ENCODE measurements around the gene BCLAF1.
"Not testable (repeated sequence)": the region's sequence is repeated elsewhere in the genome, so short reads cannot be mapped to it uniquely, and the experiment has no call there.

Gene BCLAF1

GRCh38 chr6:136309729-136310311 lies 20.2 kb upstream of the BCLAF1 start:
- no peak for DNase-seq

GRCh38 chr6:136309171-136309570 lies 19.5 kb upstream of the BCLAF1 start:
- DNase-seq: no peak

GRCh38 chr6:136308469-136308868 lies 18.8 kb upstream of the BCLAF1 start:
- DNase-seq: not testable (repeated sequence)

- DNase-seq: no peak
These were observed 17.7 kb upstream of the BCLAF1 start for GRCh38 chr6:136307351-136307750.

- DNase-seq: no peak
These were observed 16.8 kb upstream of the BCLAF1 start for GRCh38 chr6:136306466-136306865.

- DNase-seq: no peak
These were observed 14.8 kb upstream of the BCLAF1 start for GRCh38 chr6:136304410-136304809.

- DNase-seq: no peak
These were observed 13.9 kb upstream of the BCLAF1 start for GRCh38 chr6:136303516-136303915.

GRCh38 chr6:136294621-136295020 lies 5.0 kb upstream of the BCLAF1 start:
- DNase-seq: no peak

- DNase-seq: peak; percentile 68 to 77
These were observed 864 bp upstream of the BCLAF1 start for GRCh38 chr6:136290410-136291010.

- DNase-seq: peak; percentile 91 to 92
These were observed 393 bp downstream of the BCLAF1 start for GRCh38 chr6:136289327-136289578.

GRCh38 chr6:136288566-136289326 lies 900 bp downstream of the BCLAF1 start:
- peak; percentile 81 to 84 for DNase-seq

GRCh38 chr6:136284909-136285308 lies 4.7 kb downstream of the BCLAF1 start:
- DNase-seq: no peak

- no peak for DNase-seq
These were observed 6.7 kb downstream of the BCLAF1 start for GRCh38 chr6:136282906-136283305.

GRCh38 chr6:136280032-136280609 lies 9.5 kb downstream of the BCLAF1 start:
- DNase-seq: no peak

- DNase-seq: no peak
These were observed 15.6 kb downstream of the BCLAF1 start for GRCh38 chr6:136274062-136274461.

- DNase-seq: no peak
These were observed 24.5 kb downstream of the BCLAF1 start for GRCh38 chr6:136265101-136265500.

- no peak for DNase-seq
These were observed 26.7 kb downstream of the BCLAF1 start for GRCh38 chr6:136262940-136263339.

- no peak for DNase-seq
These were observed 34.7 kb downstream of the BCLAF1 start for GRCh38 chr6:136254851-136255466.

GRCh38 chr6:136253734-136254133 lies 35.9 kb downstream of the BCLAF1 start:
- DNase-seq: no peak

- DNase-seq: no peak
These were observed 37.2 kb downstream of the BCLAF1 start for GRCh38 chr6:136252441-136252840.

- no peak for DNase-seq
These were observed 38.3 kb downstream of the BCLAF1 start for GRCh38 chr6:136251394-136251793.

GRCh38 chr6:136250686-136251008 lies 39.0 kb downstream of the BCLAF1 start:
- no peak for DNase-seq

GRCh38 chr6:136249811-136250685 lies 39.6 kb downstream of the BCLAF1 start, which contains the start of gene MTFR2:
TSS of gene MTFR2 (minus strand) at chr6:136250311. CDS start at chr6:136249099, 1,212 bp downstream.
- DNase-seq: peak; percentile 87 to 92
